Ishikawa (cell line): ENCODE data around the gene FHOD1.

Experiments
- CEBPB ChIP-seq: IDR thresholded peaks from 2 replicates; pipeline ENCODE4 v1.6.1; 2012
- CREB1 ChIP-seq: IDR thresholded peaks from 2 replicates; pipeline ENCODE4 v1.6.1; 2012; ENCODE audit warnings: low read depth
- EGR1 ChIP-seq: IDR thresholded peaks from 2 replicates; pipeline ENCODE4 v1.6.1; 2012
- EP300 ChIP-seq: IDR thresholded peaks from 2 replicates; pipeline ENCODE4 v1.6.1; 2012; ENCODE audit warnings: borderline replicate concordance
- FOXM1 ChIP-seq: IDR thresholded peaks from 2 replicates; pipeline ENCODE4 v1.6.1; 2012; ENCODE audit warnings: low read depth, borderline replicate concordance
- MAX ChIP-seq: IDR thresholded peaks from 2 replicates; pipeline ENCODE4 v1.6.1; 2012
- NFIC ChIP-seq: IDR thresholded peaks from 2 replicates; pipeline ENCODE4 v1.6.1; 2012
- RAD21 ChIP-seq: IDR thresholded peaks from 2 replicates; pipeline ENCODE4 v1.6.1; 2012; ENCODE audit warnings: low read depth
- REST ChIP-seq: IDR thresholded peaks from 2 replicates; pipeline ENCODE4 v1.6.1; 2012; ENCODE audit warnings: low read depth, mild to moderate bottlenecking
- TAF1 ChIP-seq: IDR thresholded peaks from 2 replicates; pipeline ENCODE4 v1.6.1; 2012; ENCODE audit warnings: low read depth, mild to moderate bottlenecking
- TCF12 ChIP-seq: IDR thresholded peaks from 2 replicates; pipeline ENCODE4 v1.6.1; 2012; ENCODE audit warnings: low read depth
- TEAD4 ChIP-seq: IDR thresholded peaks from 2 replicates; pipeline ENCODE4 v1.6.1; 2012
- USF1 ChIP-seq: IDR thresholded peaks from 2 replicates; pipeline ENCODE4 v1.6.1; 2012
- YY1 ChIP-seq: IDR thresholded peaks from 2 replicates; pipeline ENCODE4 v1.6.1; 2012; ENCODE audit warnings: low read depth
- ZBTB7A ChIP-seq: IDR thresholded peaks from 2 replicates; pipeline ENCODE4 v1.6.1; 2012; ENCODE audit warnings: low read depth

FHOD1 gene

GRCh38 chr16:67202956-67203493 is 44.3 kb downstream of the FHOD1 start:
- TF ChIP-seq TEAD4 = no peak
- no peak for TF ChIP-seq FOXM1
- TF ChIP-seq TAF1 = no peak
- TF ChIP-seq TCF12 = no peak
- TF ChIP-seq EP300 = no peak
- TF ChIP-seq NFIC = no peak
- TF ChIP-seq YY1 = no peak
- TF ChIP-seq USF1 = no peak

GRCh38 chr16:67202426-67202825 is 44.9 kb downstream of the FHOD1 start:
- TF ChIP-seq EP300 = no peak
- no peak for TF ChIP-seq TAF1
- TF ChIP-seq FOXM1 = no peak
- TF ChIP-seq EGR1 = no peak
- no peak for TF ChIP-seq MAX
- no peak for TF ChIP-seq TCF12
- no peak for TF ChIP-seq YY1
- no peak for TF ChIP-seq TEAD4
- TF ChIP-seq REST = no peak
- TF ChIP-seq CEBPB = no peak
- no peak for TF ChIP-seq ZBTB7A
- no peak for TF ChIP-seq RAD21
- TF ChIP-seq NFIC = no peak

- TF ChIP-seq TAF1 = no peak
- no peak for TF ChIP-seq RAD21
- TF ChIP-seq CEBPB = no peak
- TF ChIP-seq FOXM1 = no peak
- TF ChIP-seq NFIC = no peak
- no peak for TF ChIP-seq EP300
- TF ChIP-seq EGR1 = no peak
- TF ChIP-seq USF1 = no peak
- TF ChIP-seq TEAD4 = no peak
- no peak for TF ChIP-seq MAX
- TF ChIP-seq REST = no peak
- no peak for TF ChIP-seq TCF12
- TF ChIP-seq CREB1 = no peak
- TF ChIP-seq ZBTB7A = no peak
- no peak for TF ChIP-seq YY1
Observed at GRCh38 chr16:67201411-67202345, 45.6 kb downstream of the FHOD1 start.

- TF ChIP-seq EP300 (no peak), RAD21 (no peak), EGR1 (no peak), TCF12 (no peak), MAX (no peak), NFIC (no peak), YY1 (no peak), REST (no peak), USF1 (no peak), FOXM1 (no peak), CEBPB (no peak), ZBTB7A (no peak), TEAD4 (no peak), TAF1 (no peak), CREB1 (no peak)
Observed at GRCh38 chr16:67200491-67200890, 46.8 kb downstream of the FHOD1 start.
